Vagina (tissue), 2 donors: ENCODE data around the gene ADORA2B.

Experiments
- CTCF ChIP-seq, 3 experiments: fragments of 450-650 bp in 2 of 3; fragments of 200-600 bp in 1 of 3; sonication (generic) in 1 of 3; IDR thresholded peaks; one replicate each; pipeline ENCODE4 v1.5.1; 2017 to 2019; ENCODE audit warnings: antibody characterized with exemption in 3 of 3, mild to moderate bottlenecking in 2 of 3, moderate library complexity in 2 of 3
- POLR2A ChIP-seq, 2 donors: fragments of 450-650 bp; IDR thresholded peaks; one replicate each; pipeline ENCODE4 v1.6.1; 2017; ENCODE audit warnings: antibody characterized with exemption in 2 of 2, mild to moderate bottlenecking in 2 of 2, moderate library complexity in 2 of 2
- POLR2AphosphoS5 ChIP-seq, 2 donors: sonication (generic); formaldehyde crosslinking; IDR thresholded peaks; one replicate each; pipeline ENCODE4 v1.9.0; 2017; ENCODE audit warnings: antibody characterized with exemption in 2 of 2, mild to moderate bottlenecking in 2 of 2, low read depth in 1 of 2; ENCODE audit not compliant: insufficient read depth in 1 of 2

DNA sequence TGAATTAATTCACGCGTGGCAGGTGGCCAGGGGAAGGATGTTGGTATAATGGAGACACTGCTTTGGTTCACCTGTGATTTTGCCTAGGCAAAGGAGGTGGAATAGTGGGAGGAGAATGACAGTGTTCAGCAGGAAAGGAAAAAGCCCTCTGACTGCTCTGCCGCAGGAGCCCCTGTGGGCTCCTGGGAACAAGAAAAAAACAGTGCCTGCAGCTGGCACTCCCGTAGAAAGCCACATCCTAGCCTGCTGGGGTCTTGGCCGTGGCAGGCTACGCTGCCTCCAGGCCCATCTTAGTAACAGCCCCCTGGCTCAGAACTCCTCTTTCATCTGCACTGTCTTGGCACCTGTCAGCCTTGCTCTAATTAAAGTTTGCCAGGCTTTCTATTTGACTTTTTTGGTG, 20.6 kb downstream of the ADORA2B start:
- TF ChIP-seq CTCF (IDR thresholded peaks at IDR 0.05) (no peak), POLR2A (IDR thresholded peaks at IDR 0.05) (no peak), POLR2AphosphoS5 (IDR thresholded peaks at IDR 0.05; ENCODE audit: insufficient read depth in 1 of 2, low read depth in 1 of 2) (no peak)
